HEK293 (cell line): ENCODE measurements around the gene CDC14B.
A peak's percentile ranks its signal among the peaks of the same experiment; 100 is the strongest.

ENCODE experiments used
- BCL11B ChIP-seq: fragments of 450-650 bp; formaldehyde crosslinking; IDR thresholded peaks from 2 replicates; pipeline ENCODE4 v1.5.1; 2016; ENCODE audit warnings: low read depth, missing biosample characterization, missing genetic modification characterization
- FEZF1 ChIP-seq: fragments of 450-650 bp; formaldehyde crosslinking; IDR thresholded peaks from 2 replicates; pipeline ENCODE4 v1.5.1; 2016; ENCODE audit warnings: missing biosample characterization, missing genetic modification characterization
- HOXA7 ChIP-seq: sonication (generic); formaldehyde crosslinking; IDR thresholded peaks from 2 replicates; pipeline ENCODE4 v1.8.1; 2022; ENCODE audit warnings: missing genetic modification reagents, borderline replicate concordance
- KLF10 ChIP-seq: fragments of 450-650 bp; IDR thresholded peaks from 2 replicates; pipeline ENCODE4 v1.5.1; 2018; ENCODE audit warnings: missing biosample characterization, mild to moderate bottlenecking, missing genetic modification characterization
- PRDM1 ChIP-seq: fragments of 450-650 bp; formaldehyde crosslinking; IDR thresholded peaks from 2 replicates; pipeline ENCODE4; 2016; ENCODE audit warnings: missing biosample characterization, missing genetic modification characterization
- REPIN1 ChIP-seq: fragments of 450-650 bp; formaldehyde crosslinking; IDR thresholded peaks from 2 replicates; pipeline ENCODE4 v1.5.1; 2017; ENCODE audit warnings: missing biosample characterization, missing genetic modification characterization, low read depth
- WT1 ChIP-seq: fragments of 450-650 bp; formaldehyde crosslinking; IDR thresholded peaks from 2 replicates; pipeline ENCODE4 v1.5.1; 2016; ENCODE audit warnings: missing biosample characterization, missing genetic modification characterization
- ZBTB20 ChIP-seq: fragments of 450-650 bp; formaldehyde crosslinking; IDR thresholded peaks from 2 replicates; pipeline ENCODE4 v1.5.1; 2016; ENCODE audit warnings: missing biosample characterization, missing genetic modification characterization
- ZEB2 ChIP-seq: fragments of 450-650 bp; formaldehyde crosslinking; IDR thresholded peaks from 2 replicates; pipeline ENCODE4 v1.5.1; 2016; ENCODE audit warnings: missing biosample characterization, missing genetic modification characterization
- ZFP69B ChIP-seq: fragments of 450-650 bp; formaldehyde crosslinking; IDR thresholded peaks from 2 replicates; pipeline ENCODE4 v1.5.1; 2016; ENCODE audit warnings: missing biosample characterization, missing genetic modification characterization
- ZIC2 ChIP-seq: fragments of 450-650 bp; formaldehyde crosslinking; IDR thresholded peaks from 2 replicates; pipeline ENCODE4 v1.5.1; 2016; ENCODE audit warnings: missing biosample characterization, missing genetic modification characterization
- ZNF16 ChIP-seq: fragments of 450-650 bp; formaldehyde crosslinking; IDR thresholded peaks from 2 replicates; pipeline ENCODE4 v1.5.1; 2016; ENCODE audit warnings: low read depth, missing biosample characterization, missing genetic modification characterization
- ZNF169 ChIP-seq: fragments of 450-650 bp; formaldehyde crosslinking; IDR thresholded peaks from 2 replicates; pipeline ENCODE4 v1.5.1; 2016; ENCODE audit warnings: missing biosample characterization, missing genetic modification characterization
- ZNF19 ChIP-seq: fragments of 450-650 bp; formaldehyde crosslinking; IDR thresholded peaks from 2 replicates; pipeline ENCODE4; 2016; ENCODE audit warnings: missing biosample characterization, missing genetic modification characterization, low read depth
- ZNF292 ChIP-seq: fragments of 450-650 bp; formaldehyde crosslinking; IDR thresholded peaks from 2 replicates; pipeline ENCODE4 v1.5.1; 2016; ENCODE audit warnings: low read depth, missing biosample characterization, missing genetic modification characterization, borderline replicate concordance
- ZNF354C ChIP-seq: fragments of 450-650 bp; formaldehyde crosslinking; IDR thresholded peaks from 2 replicates; pipeline ENCODE4 v1.5.1; 2016; ENCODE audit warnings: missing biosample characterization, missing genetic modification characterization, low read depth, borderline replicate concordance
- ZNF423 ChIP-seq: fragments of 450-650 bp; formaldehyde crosslinking; IDR thresholded peaks from 2 replicates; pipeline ENCODE4 v1.5.1; 2016; ENCODE audit warnings: missing biosample characterization, missing genetic modification characterization
- ZNF521 ChIP-seq: fragments of 450-650 bp; formaldehyde crosslinking; IDR thresholded peaks from 2 replicates; pipeline ENCODE4 v1.5.1; 2017; ENCODE audit warnings: missing biosample characterization, mild to moderate bottlenecking, missing genetic modification characterization
- ZNF544 ChIP-seq: fragments of 450-650 bp; formaldehyde crosslinking; IDR thresholded peaks from 2 replicates; pipeline ENCODE4 v1.5.0; 2017; ENCODE audit warnings: missing biosample characterization, missing genetic modification characterization
- ZNF560 ChIP-seq: fragments of 450-650 bp; formaldehyde crosslinking; IDR thresholded peaks from 2 replicates; pipeline ENCODE4 v1.5.1; 2017; ENCODE audit warnings: missing biosample characterization, missing genetic modification characterization, borderline replicate concordance
- ZNF629 ChIP-seq: fragments of 450-650 bp; formaldehyde crosslinking; IDR thresholded peaks from 2 replicates; pipeline ENCODE4 v1.5.1; 2017; ENCODE audit warnings: missing biosample characterization, missing genetic modification characterization
- ZNF654 ChIP-seq: fragments of 450-650 bp; formaldehyde crosslinking; IDR thresholded peaks from 2 replicates; pipeline ENCODE4 v1.5.1; 2016; ENCODE audit warnings: low read depth, missing biosample characterization, missing genetic modification characterization
- ZNF768 ChIP-seq: fragments of 450-650 bp; formaldehyde crosslinking; IDR thresholded peaks from 2 replicates; pipeline ENCODE4 v1.5.1; 2018; ENCODE audit warnings: missing biosample characterization, mild to moderate bottlenecking, missing genetic modification characterization
- ZNF777 ChIP-seq: fragments of 450-650 bp; formaldehyde crosslinking; IDR thresholded peaks from 2 replicates; pipeline ENCODE4 v1.5.1; 2017; ENCODE audit warnings: missing biosample characterization, missing genetic modification characterization, borderline replicate concordance
- TF ChIP-seq, protein P1 (sequence below): fragments of 450-650 bp; formaldehyde crosslinking; IDR thresholded peaks from 2 replicates; pipeline ENCODE4 v1.5.1; 2016; ENCODE audit warnings: missing biosample characterization, missing genetic modification characterization
- TF ChIP-seq, protein P2 (sequence below): IDR thresholded peaks from 2 replicates; pipeline ENCODE4 v1.6.1; 2011; ENCODE audit warnings: mild to moderate bottlenecking, low read depth, low read length, borderline replicate concordance
- TF ChIP-seq, protein P3 (sequence below): fragments of 450-650 bp; formaldehyde crosslinking; IDR thresholded peaks from 2 replicates; pipeline ENCODE4 v1.5.1; 2016; ENCODE audit warnings: missing biosample characterization, missing genetic modification characterization
- TF ChIP-seq, protein P4 (sequence below): fragments of 450-650 bp; formaldehyde crosslinking; IDR thresholded peaks from 2 replicates; pipeline ENCODE4 v1.5.1; 2017; ENCODE audit warnings: missing biosample characterization, missing genetic modification characterization
- TF ChIP-seq, protein P5 (sequence below): fragments of 450-650 bp; formaldehyde crosslinking; IDR thresholded peaks from 2 replicates; pipeline ENCODE4 v1.5.1; 2016; ENCODE audit warnings: missing biosample characterization, missing genetic modification characterization
- TF ChIP-seq, protein P6 (sequence below): fragments of 450-650 bp; formaldehyde crosslinking; IDR thresholded peaks from 2 replicates; pipeline ENCODE4 v1.5.1; 2016; ENCODE audit warnings: missing biosample characterization, missing genetic modification characterization, borderline replicate concordance

The CDC14B gene

DNA sequence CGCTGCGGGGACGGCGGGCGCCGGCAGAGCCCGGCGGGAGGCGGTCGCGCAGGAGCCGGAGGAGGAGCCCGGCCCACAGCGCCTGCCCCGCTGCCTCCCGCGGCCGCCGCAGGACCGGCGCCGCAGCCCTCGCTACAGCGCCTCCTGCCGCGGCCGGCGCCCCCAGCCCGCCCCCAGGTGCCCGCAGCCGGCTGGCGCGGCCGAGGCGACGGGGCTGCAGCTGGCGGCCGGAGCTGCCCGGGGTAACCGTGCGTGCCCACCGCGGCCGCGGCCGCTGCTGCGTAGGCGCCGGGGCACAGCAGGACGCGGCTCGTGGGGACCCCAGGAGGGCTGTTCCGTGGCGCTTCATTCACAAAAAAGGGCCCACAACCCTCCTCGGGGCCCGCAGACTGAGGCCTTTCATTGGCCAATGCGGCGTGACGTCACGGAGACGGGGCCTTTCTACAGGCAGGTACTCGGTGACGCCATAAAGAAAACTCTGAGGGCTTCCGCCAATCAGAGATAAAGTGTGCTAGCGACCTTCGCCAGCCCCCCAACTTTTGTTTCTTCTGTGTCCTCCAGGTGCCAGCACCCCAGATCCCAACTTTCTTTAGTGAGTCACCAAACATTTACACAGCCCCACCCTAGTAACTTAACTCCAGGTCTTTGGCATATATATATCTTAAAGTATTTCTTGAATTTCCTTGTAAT, at the start of gene CDC14B (continued):
- TF ChIP-seq, protein P1, sequence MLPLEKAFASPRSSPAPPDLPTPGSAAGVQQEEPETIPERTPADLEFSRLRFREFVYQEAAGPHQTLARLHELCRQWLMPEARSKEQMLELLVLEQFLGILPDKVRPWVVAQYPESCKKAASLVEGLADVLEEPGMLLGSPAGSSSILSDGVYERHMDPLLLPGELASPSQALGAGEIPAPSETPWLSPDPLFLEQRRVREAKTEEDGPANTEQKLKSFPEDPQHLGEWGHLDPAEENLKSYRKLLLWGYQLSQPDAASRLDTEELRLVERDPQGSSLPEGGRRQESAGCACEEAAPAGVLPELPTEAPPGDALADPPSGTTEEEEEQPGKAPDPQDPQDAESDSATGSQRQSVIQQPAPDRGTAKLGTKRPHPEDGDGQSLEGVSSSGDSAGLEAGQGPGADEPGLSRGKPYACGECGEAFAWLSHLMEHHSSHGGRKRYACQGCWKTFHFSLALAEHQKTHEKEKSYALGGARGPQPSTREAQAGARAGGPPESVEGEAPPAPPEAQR = no peak
- TF ChIP-seq ZNF169 (no peak), ZNF629 (tag by site-specific recombination) (peak; percentile 98), ZNF19 (tag by site-specific recombination) (no peak), ZNF521 (tag by site-specific recombination) (no peak), ZNF777 (tag by site-specific recombination) (no peak), ZNF354C (tag by site-specific recombination) (no peak), ZFP69B (tag by site-specific recombination) (0 out of 2 replicates have a peak, but pooled peaks have one; percentile 53), KLF10 (tag by site-specific recombination) (0 out of 2 replicates have a peak, but pooled peaks have one; percentile 28), ZBTB20 (tag by site-specific recombination) (no peak), ZNF16 (tag by site-specific recombination) (no peak), REPIN1 (no peak), ZNF544 (no peak), ZNF654 (tag by site-specific recombination) (no peak), WT1 (tag by site-specific recombination) (no peak), ZNF292 (tag by site-specific recombination) (no peak), ZIC2 (no peak), ZNF423 (no peak), HOXA7 (CRISPR knock-in tag) (no peak), ZNF560 (tag by site-specific recombination) (no peak), ZNF768 (tag by site-specific recombination) (no peak), BCL11B (tag by site-specific recombination) (no peak), ZEB2 (peak; percentile 70; the same call in 1 of the 2 replicates), PRDM1 (tag by site-specific recombination) (no peak), FEZF1 (no peak)
- TF ChIP-seq, protein P2, sequence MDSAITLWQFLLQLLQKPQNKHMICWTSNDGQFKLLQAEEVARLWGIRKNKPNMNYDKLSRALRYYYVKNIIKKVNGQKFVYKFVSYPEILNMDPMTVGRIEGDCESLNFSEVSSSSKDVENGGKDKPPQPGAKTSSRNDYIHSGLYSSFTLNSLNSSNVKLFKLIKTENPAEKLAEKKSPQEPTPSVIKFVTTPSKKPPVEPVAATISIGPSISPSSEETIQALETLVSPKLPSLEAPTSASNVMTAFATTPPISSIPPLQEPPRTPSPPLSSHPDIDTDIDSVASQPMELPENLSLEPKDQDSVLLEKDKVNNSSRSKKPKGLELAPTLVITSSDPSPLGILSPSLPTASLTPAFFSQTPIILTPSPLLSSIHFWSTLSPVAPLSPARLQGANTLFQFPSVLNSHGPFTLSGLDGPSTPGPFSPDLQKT = no peak
- TF ChIP-seq, protein P3, sequence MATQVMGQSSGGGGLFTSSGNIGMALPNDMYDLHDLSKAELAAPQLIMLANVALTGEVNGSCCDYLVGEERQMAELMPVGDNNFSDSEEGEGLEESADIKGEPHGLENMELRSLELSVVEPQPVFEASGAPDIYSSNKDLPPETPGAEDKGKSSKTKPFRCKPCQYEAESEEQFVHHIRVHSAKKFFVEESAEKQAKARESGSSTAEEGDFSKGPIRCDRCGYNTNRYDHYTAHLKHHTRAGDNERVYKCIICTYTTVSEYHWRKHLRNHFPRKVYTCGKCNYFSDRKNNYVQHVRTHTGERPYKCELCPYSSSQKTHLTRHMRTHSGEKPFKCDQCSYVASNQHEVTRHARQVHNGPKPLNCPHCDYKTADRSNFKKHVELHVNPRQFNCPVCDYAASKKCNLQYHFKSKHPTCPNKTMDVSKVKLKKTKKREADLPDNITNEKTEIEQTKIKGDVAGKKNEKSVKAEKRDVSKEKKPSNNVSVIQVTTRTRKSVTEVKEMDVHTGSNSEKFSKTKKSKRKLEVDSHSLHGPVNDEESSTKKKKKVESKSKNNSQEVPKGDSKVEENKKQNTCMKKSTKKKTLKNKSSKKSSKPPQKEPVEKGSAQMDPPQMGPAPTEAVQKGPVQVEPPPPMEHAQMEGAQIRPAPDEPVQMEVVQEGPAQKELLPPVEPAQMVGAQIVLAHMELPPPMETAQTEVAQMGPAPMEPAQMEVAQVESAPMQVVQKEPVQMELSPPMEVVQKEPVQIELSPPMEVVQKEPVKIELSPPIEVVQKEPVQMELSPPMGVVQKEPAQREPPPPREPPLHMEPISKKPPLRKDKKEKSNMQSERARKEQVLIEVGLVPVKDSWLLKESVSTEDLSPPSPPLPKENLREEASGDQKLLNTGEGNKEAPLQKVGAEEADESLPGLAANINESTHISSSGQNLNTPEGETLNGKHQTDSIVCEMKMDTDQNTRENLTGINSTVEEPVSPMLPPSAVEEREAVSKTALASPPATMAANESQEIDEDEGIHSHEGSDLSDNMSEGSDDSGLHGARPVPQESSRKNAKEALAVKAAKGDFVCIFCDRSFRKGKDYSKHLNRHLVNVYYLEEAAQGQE = no peak
- TF ChIP-seq, protein P4, sequence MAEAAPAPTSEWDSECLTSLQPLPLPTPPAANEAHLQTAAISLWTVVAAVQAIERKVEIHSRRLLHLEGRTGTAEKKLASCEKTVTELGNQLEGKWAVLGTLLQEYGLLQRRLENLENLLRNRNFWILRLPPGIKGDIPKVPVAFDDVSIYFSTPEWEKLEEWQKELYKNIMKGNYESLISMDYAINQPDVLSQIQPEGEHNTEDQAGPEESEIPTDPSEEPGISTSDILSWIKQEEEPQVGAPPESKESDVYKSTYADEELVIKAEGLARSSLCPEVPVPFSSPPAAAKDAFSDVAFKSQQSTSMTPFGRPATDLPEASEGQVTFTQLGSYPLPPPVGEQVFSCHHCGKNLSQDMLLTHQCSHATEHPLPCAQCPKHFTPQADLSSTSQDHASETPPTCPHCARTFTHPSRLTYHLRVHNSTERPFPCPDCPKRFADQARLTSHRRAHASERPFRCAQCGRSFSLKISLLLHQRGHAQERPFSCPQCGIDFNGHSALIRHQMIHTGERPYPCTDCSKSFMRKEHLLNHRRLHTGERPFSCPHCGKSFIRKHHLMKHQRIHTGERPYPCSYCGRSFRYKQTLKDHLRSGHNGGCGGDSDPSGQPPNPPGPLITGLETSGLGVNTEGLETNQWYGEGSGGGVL = no peak
- TF ChIP-seq, protein P5, sequence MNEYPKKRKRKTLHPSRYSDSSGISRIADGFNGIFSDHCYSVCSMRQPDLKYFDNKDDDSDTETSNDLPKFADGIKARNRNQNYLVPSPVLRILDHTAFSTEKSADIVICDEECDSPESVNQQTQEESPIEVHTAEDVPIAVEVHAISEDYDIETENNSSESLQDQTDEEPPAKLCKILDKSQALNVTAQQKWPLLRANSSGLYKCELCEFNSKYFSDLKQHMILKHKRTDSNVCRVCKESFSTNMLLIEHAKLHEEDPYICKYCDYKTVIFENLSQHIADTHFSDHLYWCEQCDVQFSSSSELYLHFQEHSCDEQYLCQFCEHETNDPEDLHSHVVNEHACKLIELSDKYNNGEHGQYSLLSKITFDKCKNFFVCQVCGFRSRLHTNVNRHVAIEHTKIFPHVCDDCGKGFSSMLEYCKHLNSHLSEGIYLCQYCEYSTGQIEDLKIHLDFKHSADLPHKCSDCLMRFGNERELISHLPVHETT (tag by site-specific recombination) = no peak
- TF ChIP-seq, protein P6, sequence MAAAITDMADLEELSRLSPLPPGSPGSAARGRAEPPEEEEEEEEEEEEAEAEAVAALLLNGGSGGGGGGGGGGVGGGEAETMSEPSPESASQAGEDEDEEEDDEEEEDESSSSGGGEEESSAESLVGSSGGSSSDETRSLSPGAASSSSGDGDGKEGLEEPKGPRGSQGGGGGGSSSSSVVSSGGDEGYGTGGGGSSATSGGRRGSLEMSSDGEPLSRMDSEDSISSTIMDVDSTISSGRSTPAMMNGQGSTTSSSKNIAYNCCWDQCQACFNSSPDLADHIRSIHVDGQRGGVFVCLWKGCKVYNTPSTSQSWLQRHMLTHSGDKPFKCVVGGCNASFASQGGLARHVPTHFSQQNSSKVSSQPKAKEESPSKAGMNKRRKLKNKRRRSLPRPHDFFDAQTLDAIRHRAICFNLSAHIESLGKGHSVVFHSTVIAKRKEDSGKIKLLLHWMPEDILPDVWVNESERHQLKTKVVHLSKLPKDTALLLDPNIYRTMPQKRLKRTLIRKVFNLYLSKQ = no peak
